Glomerular visceral epithelial cell (primary cell): ENCODE results near the gene VSIG1.
A peak's percentile ranks its signal among the peaks of the same experiment; 100 is the strongest.

Source experiments
- DNase-seq: peaks from one replicate; pipeline ENCODE4 v3.0.0-alpha.2; 2016; ENCODE audit errors: extremely low spot score

The VSIG1 gene

GRCh38 chrX:108064613-108065012 is 19.7 kb downstream of the VSIG1 start:
- no peak for DNase-seq

- no peak for DNase-seq
Observed at GRCh38 chrX:108068121-108068520, 23.3 kb downstream of the VSIG1 start.

GRCh38 chrX:108070891-108071290 is 26.0 kb downstream of the VSIG1 start:
- peak; percentile 67 for DNase-seq

- DNase-seq: peak; percentile 1
Observed at GRCh38 chrX:108071578-108071977, 26.7 kb downstream of the VSIG1 start.

DNA sequence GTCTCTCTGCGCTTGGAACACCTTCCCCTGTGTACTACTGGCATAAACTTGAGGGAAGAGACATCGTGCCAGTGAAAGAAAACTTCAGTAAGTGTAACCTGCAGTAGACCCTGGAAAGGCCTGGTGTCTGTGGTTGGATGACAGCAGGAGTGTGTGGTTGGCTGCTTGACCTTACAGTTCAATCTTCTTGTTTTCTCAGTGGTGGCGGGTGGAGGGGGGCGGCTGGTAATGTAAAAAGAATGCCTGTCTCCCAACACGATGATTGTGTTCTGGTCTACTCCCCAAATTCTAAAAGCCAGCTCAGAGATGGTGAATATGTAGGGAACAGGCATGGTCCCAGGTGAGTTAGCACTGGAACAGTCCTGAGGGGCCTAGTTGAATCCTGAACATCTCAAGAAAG is 27.9 kb downstream of the VSIG1 start:
- peak; percentile 74 for DNase-seq

DNA sequence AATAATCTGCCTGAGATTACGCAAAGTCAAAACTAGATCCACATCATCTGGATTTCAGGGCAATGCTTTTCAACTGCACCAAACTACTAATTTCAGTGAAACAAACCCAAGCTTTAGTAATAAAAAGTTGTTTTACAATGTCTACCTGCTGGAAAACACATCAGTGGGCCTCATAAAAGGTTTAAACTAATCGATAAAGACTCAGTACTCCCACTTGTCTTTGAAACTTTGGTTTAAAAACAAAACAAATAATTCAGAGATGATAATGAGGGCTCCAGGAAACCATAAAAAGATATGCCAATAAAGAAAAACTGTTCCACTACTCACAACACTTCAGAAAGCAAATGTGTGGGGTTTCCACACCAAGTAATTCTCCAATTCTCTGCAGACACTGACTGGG is 36.2 kb downstream of the VSIG1 start:
- no peak for DNase-seq

DNA sequence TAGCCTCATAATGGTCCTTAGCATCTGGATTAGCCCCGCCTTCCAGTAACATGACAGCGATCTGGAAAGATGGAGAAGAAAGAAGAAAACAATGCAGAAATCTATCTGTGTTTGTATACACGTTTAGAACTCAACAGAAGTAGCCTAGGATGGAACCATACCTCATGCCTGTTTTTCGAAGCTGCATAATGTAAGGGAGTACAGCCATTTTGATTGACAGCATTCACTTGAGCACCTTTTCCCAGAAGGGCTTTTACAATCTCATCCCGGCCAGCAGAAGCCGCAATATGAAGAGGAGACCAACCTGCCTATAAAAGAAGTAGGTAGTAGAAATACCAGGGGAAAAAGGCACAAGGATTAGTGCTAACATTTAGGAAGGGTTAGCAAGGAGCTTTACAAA is 42.9 kb downstream of the VSIG1 start:
- no peak for DNase-seq

GRCh38 chrX:108088511-108088910 is 43.6 kb downstream of the VSIG1 start:
- no peak for DNase-seq

DNA sequence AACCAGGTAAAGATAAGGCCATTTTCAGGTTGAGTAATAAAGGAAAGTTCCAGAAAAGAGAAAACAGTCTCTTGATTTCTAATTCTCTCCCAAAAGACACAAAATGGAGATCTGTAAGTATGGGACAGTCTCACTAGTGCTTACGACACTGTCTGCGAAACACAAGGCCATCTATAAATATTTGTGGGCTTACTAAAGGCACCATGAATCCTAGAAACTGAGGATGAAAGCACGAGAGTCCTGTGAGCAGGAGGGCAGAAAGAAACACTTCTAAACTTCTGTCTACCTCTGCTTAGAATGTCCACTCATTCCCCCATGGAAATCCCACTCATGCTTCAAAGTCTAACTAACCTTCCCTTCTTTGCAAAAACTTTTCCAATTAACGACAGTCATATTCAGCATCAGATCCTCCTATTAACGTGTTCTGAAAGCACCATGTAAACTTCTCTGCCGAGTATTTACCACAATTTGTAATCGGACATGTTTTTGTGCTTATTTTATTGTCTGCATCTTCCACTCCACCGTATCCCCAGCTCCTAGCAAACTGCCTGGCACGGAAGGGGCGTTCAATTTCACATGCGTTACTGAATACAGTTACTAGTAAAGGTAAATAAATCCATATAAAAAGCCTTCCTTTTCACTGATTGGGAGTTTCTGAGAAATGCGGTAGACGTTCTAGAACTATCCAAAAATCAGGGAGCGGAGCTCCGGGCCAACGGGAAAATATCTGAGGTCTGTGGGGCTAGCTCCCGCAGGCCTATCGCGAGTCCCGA is 45.8 kb downstream of the VSIG1 start:
- peak; percentile 11 for DNase-seq

GRCh38 chrX:108091264-108091877 is 46.5 kb downstream of the VSIG1 start, which contains the start of the genes ATG4A and PSMD10:
TSS of gene ATG4A (plus strand) at chrX:108091778. CDS start at chrX:108091827, 49 bp downstream.
TSS of gene PSMD10 (minus strand) at chrX:108091542. CDS start at chrX:108091520, 22 bp downstream.
- DNase-seq: peak; percentile 93

- DNase-seq: no peak
Observed at GRCh38 chrX:108091878-108092291, 47.0 kb downstream of the VSIG1 start.

DNA sequence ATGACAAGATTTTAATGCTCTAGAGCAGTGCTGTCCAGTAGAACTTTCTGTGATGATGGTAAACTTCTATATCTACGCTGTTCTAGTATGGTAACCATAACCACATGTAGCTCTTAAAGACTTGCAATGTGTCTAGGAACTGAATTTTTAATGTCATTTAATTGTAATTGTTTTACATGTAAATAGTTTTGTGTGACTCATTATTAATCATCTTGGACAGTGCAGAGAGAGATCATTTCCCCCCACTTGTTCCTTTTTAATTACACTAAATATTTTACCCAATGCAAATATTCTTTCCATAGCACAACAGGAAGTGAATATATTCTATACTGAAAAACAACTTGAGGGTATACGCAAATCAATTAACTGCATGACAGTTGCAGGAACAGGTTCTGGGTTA is 52.5 kb downstream of the VSIG1 start:
- no peak for DNase-seq

DNA sequence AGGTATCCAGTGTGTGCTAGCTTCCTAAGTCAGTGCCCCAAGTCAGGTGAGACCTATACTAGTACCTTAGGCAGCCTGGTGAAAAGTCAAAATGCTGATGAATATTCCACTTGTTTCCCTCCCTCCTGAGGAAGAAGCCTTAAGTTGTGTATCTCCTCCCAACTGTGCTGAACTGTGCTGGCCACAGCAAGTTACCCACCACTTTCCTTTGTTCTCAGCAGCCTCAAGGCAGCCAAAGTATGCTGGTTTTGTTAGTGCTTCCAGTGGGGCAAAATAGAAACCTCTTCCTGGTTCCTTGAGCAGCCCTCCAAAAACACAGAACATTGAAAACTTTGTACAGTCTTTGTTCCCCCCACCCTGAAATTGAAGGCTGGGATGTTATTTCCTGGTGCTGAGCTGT is 60.6 kb downstream of the VSIG1 start:
- no peak for DNase-seq

- DNase-seq: no peak
Observed at GRCh38 chrX:108114541-108114940, 69.7 kb downstream of the VSIG1 start.

GRCh38 chrX:108117988-108118387 is 73.1 kb downstream of the VSIG1 start:
- DNase-seq: no peak

GRCh38 chrX:108121291-108121690 is 76.4 kb downstream of the VSIG1 start:
- no peak for DNase-seq

DNA sequence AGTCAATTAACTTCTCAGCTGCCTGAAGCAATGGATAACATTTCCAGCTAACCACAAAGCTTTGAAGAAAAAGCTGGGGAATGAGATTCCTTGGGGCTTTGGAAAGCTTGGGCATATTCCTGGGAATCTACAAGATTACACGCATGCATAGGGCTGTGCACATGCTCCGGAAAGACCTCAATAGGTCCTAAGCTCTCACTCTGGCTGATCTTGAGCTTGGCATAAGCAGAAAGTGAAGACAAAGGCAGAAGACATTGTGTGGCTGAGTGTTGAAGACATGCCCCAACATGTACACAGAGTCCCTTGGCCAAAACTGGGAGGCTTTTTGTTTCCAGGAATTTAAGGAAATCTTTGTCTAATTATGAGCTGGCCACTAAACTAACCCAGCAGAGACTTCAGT is 77.9 kb downstream of the VSIG1 start:
- peak; percentile 0 for DNase-seq

GRCh38 chrX:108123591-108124366 is 78.9 kb downstream of the VSIG1 start:
- no peak for DNase-seq

GRCh38 chrX:108126661-108127060 is 81.8 kb downstream of the VSIG1 start:
- DNase-seq: no peak

DNA sequence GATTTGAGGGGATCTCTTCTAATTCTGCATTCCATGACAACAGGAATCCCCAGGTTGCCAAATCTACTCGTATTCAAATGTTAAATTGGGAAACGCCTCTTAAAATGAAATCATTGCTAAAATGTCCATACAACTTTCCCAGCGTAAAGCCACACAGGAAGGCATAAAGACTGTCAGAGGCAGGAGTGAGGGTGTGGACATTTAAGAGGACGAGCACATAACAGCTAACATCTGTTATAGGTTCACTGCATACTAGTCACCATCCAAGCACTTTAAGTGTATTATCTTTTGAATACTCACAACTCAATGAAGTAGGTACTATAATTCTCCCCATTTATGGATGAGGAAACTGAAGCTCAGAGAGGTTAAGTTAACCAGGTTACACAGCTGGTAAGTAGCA is 82.3 kb downstream of the VSIG1 start:
- DNase-seq: no peak
